Activated CD8-positive, alpha-beta T cell treated with anti-CD3 and anti-CD28 coated beads for 36 hours (primary cell): ENCODE measurements around the gene TNFAIP8L1. TPM values are rescaled to one million over a fixed set of nuclear protein-coding genes. Genes with fewer than 3 reads are reported as not detected.

Experiments
- ATAC-seq: fragments of 200-7000 bp; cut with Tn5 transposase; one replicate; pipeline ENCODE4 v1.10.0; 2021; ENCODE audit warnings: mild to moderate bottlenecking, moderate library complexity
- CTCF ChIA-PET: fragments of 350-600 bp; sonication (Branson Sonifier 250); formaldehyde crosslinking; loops from one replicate; lab custom pipeline; 2021; ENCODE audit warnings: antibody characterized with exemption; lab: Charles Lee
- POLR2A ChIA-PET: fragments of 350-600 bp; sonication (Branson Sonifier 250); formaldehyde crosslinking; loops from one replicate; lab custom pipeline; 2021; ENCODE audit warnings: antibody characterized with exemption; lab: Charles Lee
- DNase-seq: peaks from one replicate; pipeline ENCODE4 v3.0.0-alpha.2; 2020
- H3K27ac Mint-ChIP-seq: one replicate; pipeline ENCODE4 v1.8.0; 2021; ENCODE audit warnings: mild to moderate bottlenecking, mixed read lengths
- H3K27me3 Mint-ChIP-seq: one replicate; pipeline ENCODE4 v1.8.0; 2021; ENCODE audit warnings: mixed read lengths
- H3K36me3 Mint-ChIP-seq: one replicate; pipeline ENCODE4 v1.8.0; 2021; ENCODE audit warnings: low read depth, mixed read lengths
- H3K4me1 Mint-ChIP-seq: one replicate; pipeline ENCODE4 v1.8.0; 2021; ENCODE audit warnings: low read depth, mixed read lengths
- H3K4me3 Mint-ChIP-seq: one replicate; pipeline ENCODE4 v1.8.0; 2021; ENCODE audit warnings: mild to moderate bottlenecking, moderate library complexity, mixed read lengths
- H3K9me3 Mint-ChIP-seq: one replicate; pipeline ENCODE4 v1.8.0; 2021; ENCODE audit warnings: mixed read lengths
- CTCF ChIP-seq: fragments of 200-600 bp; IDR thresholded peaks from one replicate; pipeline ENCODE4 v1.8.0; 2022; ENCODE audit warnings: antibody characterized with exemption, mild to moderate bottlenecking
- intact Hi-C: fragments of 100-400 bp; cut with micrococcal nuclease; formaldehyde crosslinking; loops from one replicate; pipeline ENCODE4 v1.10.0; 2022
- total RNA-seq, 2 experiments: library from RNA; stranded (reverse); gene quantifications; one replicate each; pipeline ENCODE4 v1.2.3, GENCODE V29; 2021

TNFAIP8L1 gene
- total RNA-seq, 2 experiments from 2014 or later, result 13.5 to 13.7 TPM

GRCh38 chr19:4645718-4646117 lies 6.4 kb downstream of the TNFAIP8L1 start:
- ChIA-PET POLR2A (interaction anchor here (1.3 kb wide), 1 partner anchor 53 kb away, joined by 3 read pairs; no protein-coding TSS in a partner anchor), CTCF (interaction anchor here (0.9 to 3.7 kb wide), 3 partner anchors 9 to 79 kb away, joined by 3 to 14 read pairs (median 4); no protein-coding TSS in a partner anchor)
- intact Hi-C loops, result no loop called here
- ATAC-seq (no peak), DNase-seq (no peak)
- TF ChIP-seq CTCF, result no peak
- H3K27ac Mint-ChIP-seq, result no peak overlapping the region
- H3K27me3 Mint-ChIP-seq, result no peaks in the 10 kb centered on the region
- peaks cover 2% of the 10 kb centered on the region for H3K36me3 Mint-ChIP-seq
- no peak overlapping the region for H3K4me3 Mint-ChIP-seq
- peaks cover 6% of the 10 kb centered on the region for H3K4me1 Mint-ChIP-seq
- no peaks in the 10 kb centered on the region for H3K9me3 Mint-ChIP-seq

DNA sequence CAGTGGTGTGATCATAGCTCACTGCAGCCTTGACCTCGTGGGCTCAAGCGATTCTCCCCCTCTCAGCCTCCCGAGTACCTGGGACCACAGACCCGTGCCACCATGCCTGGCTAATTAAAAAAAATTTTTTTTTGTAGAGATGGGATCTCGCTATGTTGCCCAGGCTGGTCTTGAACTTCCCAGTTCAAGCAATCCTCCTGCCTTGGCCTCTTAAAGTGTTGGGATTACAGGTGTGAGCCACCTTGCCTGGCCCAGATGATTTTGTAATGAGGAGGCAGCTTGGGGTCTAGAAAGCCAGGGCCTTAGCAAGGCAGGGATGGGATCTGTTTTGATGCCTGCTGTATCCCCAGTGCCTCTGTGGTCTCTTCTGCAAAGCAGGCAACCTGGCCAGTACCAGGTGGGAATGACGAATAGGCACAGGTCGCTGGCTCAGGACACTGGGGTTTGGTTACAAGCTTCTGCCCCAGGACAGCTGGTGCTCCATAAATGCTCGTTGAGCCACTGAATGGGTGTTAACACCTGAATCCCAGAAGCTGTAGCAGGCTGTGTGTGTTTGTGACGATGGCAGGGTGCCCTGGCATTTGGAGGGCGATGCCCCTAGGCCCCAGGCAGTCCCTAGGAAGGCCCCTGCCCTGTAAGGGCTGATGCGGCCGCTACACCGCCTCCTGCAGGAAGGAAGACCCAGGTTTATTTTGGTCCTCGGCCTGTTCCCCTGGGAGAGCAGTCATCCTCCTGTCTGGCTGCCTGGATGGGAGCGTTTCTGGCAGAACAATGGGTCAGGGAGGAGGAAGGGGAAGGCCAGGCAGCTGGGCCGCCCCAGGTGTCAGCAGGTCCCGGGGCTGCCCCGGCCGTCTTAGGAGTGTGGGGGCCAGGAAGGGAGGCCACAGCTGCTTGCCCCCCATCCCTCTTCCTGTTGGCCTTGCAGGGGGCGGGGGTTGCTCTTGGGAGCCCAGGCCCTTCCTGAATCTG lies 8.6 kb downstream of the TNFAIP8L1 start:
- Mint-ChIP-seq H3K27ac (no peak overlapping the region), H3K9me3 (no peaks in the 10 kb centered on the region), H3K36me3 (peaks cover 2% of the 10 kb centered on the region), H3K4me1 (no peaks in the 10 kb centered on the region), H3K4me3 (no peak overlapping the region), H3K27me3 (no peaks in the 10 kb centered on the region)
- no peak for ATAC-seq
- no peak for DNase-seq
- ChIA-PET CTCF (interaction anchor here (1.2 to 3.7 kb wide), 2 partner anchors 11 to 14 kb away, joined by 3 to 14 read pairs; no protein-coding TSS in a partner anchor), POLR2A (no interaction called here)
- intact Hi-C loops, result no loop called here
- TF ChIP-seq CTCF, result no peak

- no peak for TF ChIP-seq CTCF
- CTCF ChIA-PET, result no interaction called here
- intact Hi-C loops, result no loop called here
- Mint-ChIP-seq H3K36me3 (peaks cover 6% of the 10 kb centered on the region), H3K9me3 (no peaks in the 10 kb centered on the region), H3K27ac (no peak overlapping the region), H3K27me3 (no peaks in the 10 kb centered on the region), H3K4me3 (no peak overlapping the region), H3K4me1 (no peaks in the 10 kb centered on the region)
- POLR2A ChIA-PET, result interaction anchor here (0.6 kb wide), 1 partner anchor 424 kb away, joined by 3 read pairs; no protein-coding TSS in a partner anchor
- DNase-seq, result no peak
- ATAC-seq, result no peak
Observed at GRCh38 chr19:4649392-4650047, 10.2 kb downstream of the TNFAIP8L1 start.

GRCh38 chr19:4650159-4650558 lies 10.8 kb downstream of the TNFAIP8L1 start:
- intact Hi-C loops, result no loop called here
- Mint-ChIP-seq H3K4me3 (no peak overlapping the region), H3K27ac (no peak overlapping the region), H3K9me3 (no peaks in the 10 kb centered on the region), H3K4me1 (no peaks in the 10 kb centered on the region), H3K27me3 (no peaks in the 10 kb centered on the region), H3K36me3 (peaks cover 9% of the 10 kb centered on the region)
- ChIA-PET CTCF (interaction anchor here (1.5 kb wide), 1 partner anchor 10 kb away, joined by 3 read pairs; no protein-coding TSS in a partner anchor), POLR2A (interaction anchor here (0.6 kb wide), 1 partner anchor 424 kb away, joined by 3 read pairs; no protein-coding TSS in a partner anchor)
- ATAC-seq (no peak), DNase-seq (no peak)
- TF ChIP-seq CTCF, result no peak
